Naive B cell (primary cell): ENCODE measurements around the gene PERM1. TPM values are rescaled to one million over a fixed set of nuclear protein-coding genes. Genes with fewer than 3 reads are reported as not detected.
"Not testable (repeated sequence)": the region's sequence is repeated elsewhere in the genome, so short reads cannot be mapped to it uniquely, and the experiment has no call there.

Experiments used
- ATAC-seq, 2 donors: fragments of 150-1000 bp; cut with Tn5 transposase; 2 replicates each; pipeline ENCODE4 v1.10.0; 2021; ENCODE audit warnings: low read depth in 2 of 2, mild to moderate bottlenecking in 2 of 2, moderate library complexity in 2 of 2
- DNase-seq: peaks from one replicate; pipeline ENCODE4 v3.0.0; 2022
- H3K27ac Mint-ChIP-seq, 6 donors: one replicate each; pipeline ENCODE4 v1.8.0; 2020 to 2022; ENCODE audit warnings: mild to moderate bottlenecking in 6 of 6, mixed read lengths in 6 of 6, moderate library complexity in 5 of 6, inconsistent platforms in 2 of 6
- H3K27me3 Mint-ChIP-seq, 3 donors: one replicate each; pipeline ENCODE4 v1.8.0; 2021 to 2022; ENCODE audit warnings: mixed read lengths in 3 of 3, mild to moderate bottlenecking in 1 of 3
- H3K36me3 Mint-ChIP-seq, 2 donors: one replicate each; pipeline ENCODE4 v1.8.0; 2020 to 2022; ENCODE audit warnings: mixed read lengths in 2 of 2, inconsistent platforms in 1 of 2, mild to moderate bottlenecking in 1 of 2
- H3K4me1 Mint-ChIP-seq, 3 donors: one replicate each; pipeline ENCODE4 v1.8.0; 2020 to 2022; ENCODE audit warnings: mixed read lengths in 3 of 3, inconsistent platforms in 1 of 3, mild to moderate bottlenecking in 1 of 3, moderate library complexity in 1 of 3
- H3K4me3 Mint-ChIP-seq, 8 donors: one replicate each; pipeline ENCODE4 v1.8.0; 2020 to 2022; ENCODE audit warnings: mild to moderate bottlenecking in 8 of 8, mixed read lengths in 8 of 8, moderate library complexity in 8 of 8, inconsistent platforms in 2 of 8
- H3K9me3 Mint-ChIP-seq, 7 donors: one replicate each; pipeline ENCODE4 v1.8.0; 2020 to 2022; ENCODE audit warnings: mixed read lengths in 7 of 7, mild to moderate bottlenecking in 5 of 7, inconsistent platforms in 2 of 7, moderate library complexity in 1 of 7
- polyA plus RNA-seq, 6 donors: library from polyadenylated mRNA; unstranded; fragments of 300-500 nt; fragmentation: Illumina TruSeq; gene quantifications; one replicate each; pipeline ENCODE4 v1.2.3, GENCODE V29; 2021; ENCODE audit warnings: low read depth in 6 of 6

Gene PERM1
- polyA plus RNA-seq, 6 donors from 2014 or later: not detected

DNA sequence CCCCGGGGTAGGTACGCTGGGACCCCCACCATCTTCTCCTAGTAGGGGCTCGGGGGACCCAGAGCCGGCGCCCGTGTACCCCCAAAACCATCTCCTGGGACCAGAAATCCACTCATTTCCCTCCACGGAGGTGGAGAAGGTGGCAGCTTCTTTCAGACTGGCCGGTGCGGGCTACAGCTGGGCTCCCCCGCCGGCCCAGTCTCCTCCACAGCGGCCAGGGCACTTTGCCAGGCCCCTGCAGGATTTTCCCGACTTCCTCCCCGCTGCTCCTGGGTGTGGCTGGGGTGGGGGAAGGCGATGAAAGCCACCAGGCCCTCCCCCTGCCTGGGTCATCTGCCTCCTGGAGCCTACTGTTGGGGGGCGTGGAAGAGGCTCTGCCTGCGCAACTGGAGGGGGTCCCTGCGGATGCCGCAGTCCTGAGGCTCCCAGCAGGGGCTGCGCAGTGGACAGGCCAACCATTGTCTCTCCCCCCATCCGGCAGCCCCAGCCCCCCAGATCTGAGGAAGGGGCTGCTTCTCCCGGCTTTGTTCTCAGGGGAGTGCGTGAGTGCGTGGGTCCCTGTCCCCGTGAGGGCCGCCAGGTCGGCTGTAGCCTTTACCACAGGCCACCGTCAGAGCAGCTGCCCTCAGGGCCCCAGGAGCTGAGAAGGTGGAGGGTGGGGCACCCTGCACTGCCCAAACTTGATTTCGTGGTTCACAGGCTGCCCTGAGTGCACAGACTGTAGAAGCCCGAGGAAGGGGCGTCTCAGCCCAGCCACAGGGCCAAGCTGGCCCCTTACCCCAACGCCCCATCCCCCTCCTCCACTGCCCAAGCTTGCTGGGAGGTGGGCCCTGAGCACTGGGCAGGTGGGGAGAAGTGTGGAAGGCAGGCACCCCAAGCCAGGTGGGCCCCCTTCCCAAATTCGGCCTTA is 39.4 kb upstream of the PERM1 start:
- Mint-ChIP-seq H3K4me3 (peak overlapping the region; percentile 29 to 80 (median 60)), H3K9me3 (no peaks in the 10 kb centered on the region), H3K27me3 (peaks cover 0 to 20% (median 10%) of the 10 kb centered on the region in 3 donors), H3K27ac (no peak overlapping the region), H3K4me1 (peaks cover 6 to 17% (median 12%) of the 10 kb centered on the region in 3 donors), H3K36me3 (no peaks in the 10 kb centered on the region)
- no peak for DNase-seq
- ATAC-seq: no peak

DNA sequence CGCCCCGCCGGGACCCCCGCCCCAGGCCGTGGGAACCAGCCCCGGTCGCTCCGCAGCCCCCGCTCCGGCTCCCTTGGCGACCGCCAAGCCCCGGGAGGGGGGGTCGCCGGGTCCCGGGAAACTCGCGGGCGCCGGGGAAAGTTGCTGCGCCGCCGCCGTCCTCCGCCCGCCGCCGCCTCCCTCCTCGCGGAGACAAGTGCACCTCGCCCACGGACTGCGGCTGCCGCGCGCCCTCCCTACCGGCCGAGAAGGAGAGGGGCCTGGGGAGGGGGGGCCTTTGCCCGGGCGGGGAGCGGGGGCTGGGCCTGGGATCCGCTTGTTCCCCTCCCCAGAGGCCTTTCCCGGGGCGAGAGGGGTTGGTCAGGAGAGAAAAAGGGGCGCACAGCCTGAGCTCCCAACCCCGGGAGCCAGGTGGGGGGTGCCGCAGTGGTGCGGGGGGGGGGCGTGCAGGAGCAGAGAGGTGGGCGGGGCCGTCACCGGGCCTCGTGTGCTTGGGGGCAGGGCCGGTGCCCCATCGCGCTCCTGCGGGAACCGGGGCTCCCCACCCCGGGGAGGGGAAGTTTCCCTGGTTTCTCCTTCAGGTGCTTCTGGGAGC is 38.6 kb upstream of the PERM1 start:
- ATAC-seq (peak; percentile 6 to 13), DNase-seq (no peak)
- Mint-ChIP-seq H3K27me3 (peaks cover 0 to 20% (median 10%) of the 10 kb centered on the region in 3 donors), H3K36me3 (no peaks in the 10 kb centered on the region), H3K27ac (no peak overlapping the region), H3K4me3 (peak overlapping the region in 4 of 8 donors; percentile 54 to 80 (median 73)), H3K9me3 (no peaks in the 10 kb centered on the region), H3K4me1 (peaks cover 6 to 17% (median 12%) of the 10 kb centered on the region in 3 donors)

GRCh38 chr1:1020000-1020404 is 38.1 kb upstream of the PERM1 start, which contains the start of gene AGRN:
TSS of gene AGRN (plus strand) at chr1:1020120. CDS start at chr1:1020173, 53 bp downstream.
- no peaks in the 10 kb centered on the region for H3K9me3 Mint-ChIP-seq
- peak in 1 of 2 donors; percentile 6 for ATAC-seq

GRCh38 chr1:1019122-1019999 is 37.5 kb upstream of the PERM1 start:
- peaks cover 6 to 26% (median 14%) of the 10 kb centered on the region in 3 donors for H3K4me1 Mint-ChIP-seq

More at GRCh38 chr1:1020000-1020404, 38.1 kb upstream of the PERM1 start, which contains the start of gene AGRN:
- Mint-ChIP-seq H3K27ac (peak within 1 kb of the TSS in 2 of 6 donors; percentile 72 to 81), H3K27me3 (peaks cover 0 to 20% (median 10%) of the 10 kb centered on the region in 3 donors), H3K36me3 (no peaks in the 10 kb centered on the region), H3K4me1 (peaks cover 6 to 20% (median 12%) of the 10 kb centered on the region in 3 donors), H3K4me3 (peak within 1 kb of the TSS; percentile 54 to 80 (median 70))
- DNase-seq: no peak

GRCh38 chr1:1018321-1018685 is 36.4 kb upstream of the PERM1 start:
- Mint-ChIP-seq H3K4me3 (peak overlapping the region in 3 of 8 donors; percentile 42 to 77 (median 44)), H3K4me1 (peaks cover 14 to 36% (median 25%) of the 10 kb centered on the region in 3 donors), H3K27me3 (peaks cover under 1 to 17% (median 9%) of the 10 kb centered on the region in 3 donors)
- H3K27ac Mint-ChIP-seq, DNase-seq, H3K36me3 Mint-ChIP-seq, ATAC-seq, H3K9me3 Mint-ChIP-seq: not testable (repeated sequence)

More at GRCh38 chr1:1019122-1019999, 37.5 kb upstream of the PERM1 start:
- H3K9me3 Mint-ChIP-seq: no peaks in the 10 kb centered on the region
- H3K27me3 Mint-ChIP-seq: peaks cover 0 to 20% (median 10%) of the 10 kb centered on the region in 3 donors
- DNase-seq (peak; percentile 81), ATAC-seq (peak; percentile 79 to 81)
- peak overlapping the region in 2 of 6 donors; percentile 72 to 81 for H3K27ac Mint-ChIP-seq
- peak overlapping the region; percentile 54 to 77 (median 65) for H3K4me3 Mint-ChIP-seq
- no peaks in the 10 kb centered on the region for H3K36me3 Mint-ChIP-seq

DNA sequence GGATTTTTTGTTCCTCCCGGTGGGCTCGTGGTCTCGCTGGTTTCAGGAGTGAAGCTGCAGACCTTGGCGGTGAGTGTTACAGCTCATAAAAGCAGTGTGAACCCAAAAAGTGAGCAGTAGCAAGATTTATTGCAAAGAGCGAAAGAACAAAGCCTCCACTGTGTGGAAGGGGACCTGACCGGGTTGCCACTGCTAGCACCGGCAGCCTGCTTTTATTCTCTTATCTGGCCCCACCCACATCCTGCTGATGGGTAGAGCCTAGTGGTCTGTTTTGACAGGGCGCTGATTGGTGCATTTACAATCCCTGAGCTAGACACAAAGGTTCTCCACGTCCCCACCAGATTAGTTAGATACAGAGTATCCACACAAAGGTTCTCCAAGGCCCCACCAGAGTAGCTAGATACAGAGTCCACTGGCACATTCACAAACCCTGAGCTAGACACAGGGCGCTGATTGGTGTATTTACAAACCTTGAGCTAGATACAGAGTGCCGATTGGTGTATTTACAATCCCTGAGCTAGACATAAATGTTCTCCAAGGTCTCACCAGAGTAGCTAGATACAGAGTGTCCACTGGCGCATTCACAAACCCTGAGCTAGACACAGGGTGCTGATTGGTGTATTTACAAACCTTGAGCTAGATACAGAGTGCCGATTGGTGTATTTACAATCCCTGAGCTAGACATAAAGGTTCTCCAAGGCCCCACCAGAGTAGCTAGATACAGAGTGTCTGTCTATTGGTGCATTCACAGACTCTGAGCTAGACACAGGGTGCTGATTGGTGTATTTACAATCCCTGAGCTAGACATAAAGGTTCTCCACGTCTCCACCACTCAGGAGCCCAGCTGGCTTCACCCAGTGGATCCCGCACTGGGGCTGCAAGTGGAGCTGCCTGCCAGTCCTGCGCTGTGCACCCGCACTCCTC is 35.8 kb upstream of the PERM1 start:
- H3K27me3 Mint-ChIP-seq: peaks cover 3 to 11% (median 4%) of the 10 kb centered on the region in 3 donors

GRCh38 chr1:1014799-1015681 is 33.1 kb upstream of the PERM1 start:
- Mint-ChIP-seq H3K4me1 (peaks cover 11 to 37% (median 31%) of the 10 kb centered on the region in 3 donors), H3K36me3 (no peaks in the 10 kb centered on the region), H3K4me3 (peak overlapping the region in 6 of 8 donors; percentile 38 to 100 (median 94)), H3K27me3 (peaks cover 0 to 4% (median 0%) of the 10 kb centered on the region in 3 donors), H3K27ac (peak overlapping the region in 1 of 6 donors; percentile 89), H3K9me3 (no peaks in the 10 kb centered on the region)
- no peak for DNase-seq
- no peak for ATAC-seq

More for the DNA sequence above, 35.8 kb upstream of the PERM1 start:
- Mint-ChIP-seq H3K27ac (peak overlapping the region in 2 of 6 donors; percentile 58 to 71), H3K4me1 (peaks cover 16 to 36% (median 31%) of the 10 kb centered on the region in 3 donors), H3K4me3 (peak overlapping the region in 6 of 8 donors; percentile 29 to 77 (median 44))
- DNase-seq, ATAC-seq, H3K36me3 Mint-ChIP-seq, H3K9me3 Mint-ChIP-seq: not testable (repeated sequence)

GRCh38 chr1:1013922-1014648 is 32.2 kb upstream of the PERM1 start:
- no peaks in the 10 kb centered on the region for H3K36me3 Mint-ChIP-seq
- peaks cover 11 to 36% (median 31%) of the 10 kb centered on the region in 3 donors for H3K4me1 Mint-ChIP-seq
- DNase-seq (no peak), ATAC-seq (no peak)
- peak overlapping the region; percentile 88 to 100 (median 96) for H3K4me3 Mint-ChIP-seq
- H3K9me3 Mint-ChIP-seq: no peaks in the 10 kb centered on the region
- peak overlapping the region; percentile 93 to 99 (median 98) for H3K27ac Mint-ChIP-seq
- peaks cover 0 to 5% (median 0%) of the 10 kb centered on the region in 3 donors for H3K27me3 Mint-ChIP-seq

GRCh38 chr1:1013105-1013921 is 31.4 kb upstream of the PERM1 start, which contains the start of gene ISG15:
TSS of gene ISG15 (plus strand) at chr1:1013497. CDS start at chr1:1013574, 77 bp downstream.
- Mint-ChIP-seq H3K27me3 (peaks cover 0 to 9% (median 2%) of the 10 kb centered on the region in 3 donors), H3K9me3 (no peaks in the 10 kb centered on the region), H3K27ac (peak within 1 kb of the TSS; percentile 93 to 99 (median 98)), H3K4me3 (peak within 1 kb of the TSS; percentile 88 to 100 (median 96)), H3K4me1 (peaks cover 11 to 33% (median 31%) of the 10 kb centered on the region in 3 donors), H3K36me3 (no peaks in the 10 kb centered on the region)
- ATAC-seq: peak; percentile 97
- DNase-seq: peak; percentile 83

DNA sequence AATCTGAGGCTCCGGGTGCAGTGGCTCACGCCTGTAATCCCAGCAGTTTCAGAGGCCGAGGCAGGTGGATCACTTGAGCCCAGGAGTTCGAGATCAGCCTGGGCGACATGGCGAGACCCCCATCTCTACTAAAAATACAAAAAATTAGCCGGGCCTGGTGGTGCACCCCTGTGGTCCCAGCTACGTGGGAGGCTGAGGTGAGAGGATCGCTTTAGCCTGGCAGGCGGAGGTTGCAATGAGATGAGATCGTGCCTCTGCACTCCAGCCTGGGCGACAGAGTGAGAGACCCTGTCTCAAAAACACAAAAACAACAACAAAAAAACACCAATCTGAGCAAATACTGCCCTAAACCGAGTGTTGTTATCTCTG is 30.8 kb upstream of the PERM1 start:
- H3K27me3 Mint-ChIP-seq: peaks cover 0 to 12% (median 7%) of the 10 kb centered on the region in 3 donors
- not testable (repeated sequence) for DNase-seq, H3K9me3 Mint-ChIP-seq, H3K36me3 Mint-ChIP-seq
- H3K27ac Mint-ChIP-seq: peak overlapping the region; percentile 93 to 99 (median 98)
- H3K4me3 Mint-ChIP-seq: peak overlapping the region; percentile 88 to 100 (median 96)
- peaks cover 11 to 33% (median 31%) of the 10 kb centered on the region in 3 donors for H3K4me1 Mint-ChIP-seq
- ATAC-seq: peak in 1 of 2 donors; percentile 2
